ENCODE data around the gene TCHHL1.

The TCHHL1 gene

DNA sequence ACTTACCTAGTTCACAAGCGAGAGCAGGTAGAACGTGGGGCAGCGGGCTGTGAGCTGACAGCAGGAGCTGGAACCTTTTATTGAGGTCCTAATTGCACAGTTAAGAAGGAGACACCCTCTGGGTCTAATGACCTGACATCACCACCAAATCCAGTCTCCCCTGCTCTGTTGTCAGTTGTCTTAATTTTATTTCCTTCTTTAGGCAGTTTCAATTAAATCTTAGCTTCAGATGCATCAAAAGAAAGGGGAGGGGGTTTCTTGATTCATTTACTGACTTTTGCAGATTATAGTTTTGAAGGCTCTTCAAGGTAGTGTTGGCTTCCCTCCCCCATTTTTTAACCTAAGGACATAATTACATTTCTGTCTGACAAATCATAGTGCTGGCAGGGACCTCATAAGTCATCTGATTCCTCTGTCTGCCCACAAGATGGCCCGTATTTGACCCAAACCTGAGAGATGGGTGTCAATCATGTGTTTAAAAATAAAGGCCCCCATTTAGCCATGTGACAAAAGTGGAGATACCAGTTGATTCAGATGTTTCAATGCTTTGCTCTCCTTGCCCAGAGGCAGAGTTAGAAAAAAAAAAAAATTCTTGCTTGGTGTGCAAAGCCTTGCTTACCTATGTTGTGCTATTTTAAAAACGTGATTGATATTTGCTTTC, at the start of gene TCHHL1:
TCHHL1 (minus strand) TSS at position 51 of the 661 bp plus-strand sequence. CDS start 921 bp downstream, outside the sequence.
- Histone ChIP-seq H3K9ac (ENCODE audit: low read length) (no peak within 1 kb of the TSS), H3K36me3 (ENCODE audit: control insufficient read depth, insufficient read depth, low read length, severe bottlenecking) (no peaks in the 10 kb centered on the region), H3K27me3 (replicated peaks; ENCODE audit: control insufficient read depth, insufficient read depth, low read length) (peaks cover 45% of the 10 kb centered on the region), H3K4me3 (ENCODE audit: low read length) (no peak within 1 kb of the TSS), H3K9me3 (ENCODE audit: control insufficient read depth, low read length) (peaks cover 15% of the 10 kb centered on the region), H3K4me1 (ENCODE audit: control insufficient read depth, insufficient read depth, low read length) (peaks cover 4% of the 10 kb centered on the region)
- DNase-seq (ENCODE audit: low read depth) = no peak

DNA sequence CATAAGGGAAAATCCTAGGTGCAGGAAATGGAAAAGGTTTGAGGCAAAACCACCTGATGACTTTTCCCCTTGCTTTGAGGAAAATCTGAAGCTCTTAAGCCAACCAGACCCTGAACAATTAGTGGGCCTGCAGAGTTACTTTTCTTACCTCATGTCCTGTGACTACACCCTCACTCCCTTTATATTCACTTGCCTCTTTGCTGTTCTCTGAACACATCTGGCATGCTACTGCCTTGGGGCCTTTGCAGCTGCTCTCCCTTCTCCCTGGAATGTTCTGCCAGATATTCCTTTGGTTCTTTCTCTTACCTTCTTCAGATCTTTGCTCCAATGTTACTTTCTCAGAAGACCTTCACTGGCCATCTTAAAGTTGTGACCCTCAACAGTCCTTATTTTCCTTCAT, 48.4 kb upstream of the TCHHL1 start:
- H3K4me3 ChIP-seq (ENCODE audit: low read length) = no peak overlapping the region

DNA sequence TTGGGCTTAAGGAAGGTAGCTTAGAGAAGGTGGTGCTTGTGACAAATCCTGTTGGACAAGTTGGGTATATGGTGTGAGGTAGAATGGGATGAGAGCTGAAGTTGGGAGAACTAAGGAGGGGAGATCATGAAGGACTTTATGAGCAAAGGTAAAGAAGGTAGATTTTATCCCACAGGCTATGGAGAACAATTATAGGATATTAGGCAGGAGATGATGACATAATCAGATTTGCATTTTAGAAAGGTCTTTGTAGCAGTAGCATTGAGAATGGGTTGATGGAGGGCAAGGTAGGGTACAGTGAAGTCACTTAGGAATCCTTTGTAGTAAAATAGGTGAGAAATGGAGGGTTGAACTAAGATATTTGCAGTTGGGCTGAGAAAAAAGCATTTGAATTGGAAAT, 41.3 kb upstream of the TCHHL1 start:
- DNase-seq (ENCODE audit: low read depth) = no peak
- no peaks in the 10 kb centered on the region for H3K4me1 ChIP-seq (ENCODE audit: control insufficient read depth, insufficient read depth, low read length)
- no peak overlapping the region for H3K4me3 ChIP-seq (ENCODE audit: low read length)
- peaks cover 51% of the 10 kb centered on the region for H3K27me3 ChIP-seq (replicated peaks; ENCODE audit: control insufficient read depth, insufficient read depth, low read length)
- peaks cover 16% of the 10 kb centered on the region for H3K9me3 ChIP-seq (ENCODE audit: control insufficient read depth, low read length)
- H3K36me3 ChIP-seq (ENCODE audit: control insufficient read depth, insufficient read depth, low read length, severe bottlenecking) = no peaks in the 10 kb centered on the region
- no peak overlapping the region for H3K9ac ChIP-seq (ENCODE audit: low read length)

More for the DNA sequence above, 48.4 kb upstream of the TCHHL1 start:
- H3K9ac ChIP-seq (ENCODE audit: low read length) = no peak overlapping the region
- peaks cover 16% of the 10 kb centered on the region for H3K9me3 ChIP-seq (ENCODE audit: control insufficient read depth, low read length)
- no peaks in the 10 kb centered on the region for H3K36me3 ChIP-seq (ENCODE audit: control insufficient read depth, insufficient read depth, low read length, severe bottlenecking)
- peaks cover 26% of the 10 kb centered on the region for H3K27me3 ChIP-seq (replicated peaks; ENCODE audit: control insufficient read depth, insufficient read depth, low read length)
- no peaks in the 10 kb centered on the region for H3K4me1 ChIP-seq (ENCODE audit: control insufficient read depth, insufficient read depth, low read length)
- DNase-seq (ENCODE audit: low read depth) = no peak

- no peak overlapping the region for H3K9ac ChIP-seq (ENCODE audit: low read length)
- H3K36me3 ChIP-seq (ENCODE audit: control insufficient read depth, insufficient read depth, low read length, severe bottlenecking) = no peaks in the 10 kb centered on the region
- H3K9me3 ChIP-seq (ENCODE audit: control insufficient read depth, low read length) = no peaks in the 10 kb centered on the region
- DNase-seq (ENCODE audit: low read depth) = no peak
- H3K27me3 ChIP-seq (replicated peaks; ENCODE audit: control insufficient read depth, insufficient read depth, low read length) = peaks cover 67% of the 10 kb centered on the region
- H3K4me3 ChIP-seq (ENCODE audit: low read length) = no peak overlapping the region
- no peaks in the 10 kb centered on the region for H3K4me1 ChIP-seq (ENCODE audit: control insufficient read depth, insufficient read depth, low read length)
Observed at GRCh38 chr1:152127673-152128072, 38.8 kb upstream of the TCHHL1 start.

GRCh38 chr1:152125834-152126443, 37.1 kb upstream of the TCHHL1 start:
- H3K27me3 ChIP-seq (replicated peaks; ENCODE audit: control insufficient read depth, insufficient read depth, low read length) = peaks cover 72% of the 10 kb centered on the region
- no peak for DNase-seq (ENCODE audit: low read depth)
- no peaks in the 10 kb centered on the region for H3K4me1 ChIP-seq (ENCODE audit: control insufficient read depth, insufficient read depth, low read length)
- H3K36me3 ChIP-seq (ENCODE audit: control insufficient read depth, insufficient read depth, low read length, severe bottlenecking) = no peaks in the 10 kb centered on the region
- no peak overlapping the region for H3K9ac ChIP-seq (ENCODE audit: low read length)
- no peaks in the 10 kb centered on the region for H3K9me3 ChIP-seq (ENCODE audit: control insufficient read depth, low read length)
- no peak overlapping the region for H3K4me3 ChIP-seq (ENCODE audit: low read length)

GRCh38 chr1:152118915-152119314, 30.1 kb upstream of the TCHHL1 start:
- no peak overlapping the region for H3K4me3 ChIP-seq (ENCODE audit: low read length)
- no peaks in the 10 kb centered on the region for H3K36me3 ChIP-seq (ENCODE audit: control insufficient read depth, insufficient read depth, low read length, severe bottlenecking)
- no peak overlapping the region for H3K9ac ChIP-seq (ENCODE audit: low read length)
- DNase-seq (ENCODE audit: low read depth) = no peak
- no peaks in the 10 kb centered on the region for H3K9me3 ChIP-seq (ENCODE audit: control insufficient read depth, low read length)
- H3K27me3 ChIP-seq (replicated peaks; ENCODE audit: control insufficient read depth, insufficient read depth, low read length) = peaks cover 64% of the 10 kb centered on the region
- no peaks in the 10 kb centered on the region for H3K4me1 ChIP-seq (ENCODE audit: control insufficient read depth, insufficient read depth, low read length)

DNA sequence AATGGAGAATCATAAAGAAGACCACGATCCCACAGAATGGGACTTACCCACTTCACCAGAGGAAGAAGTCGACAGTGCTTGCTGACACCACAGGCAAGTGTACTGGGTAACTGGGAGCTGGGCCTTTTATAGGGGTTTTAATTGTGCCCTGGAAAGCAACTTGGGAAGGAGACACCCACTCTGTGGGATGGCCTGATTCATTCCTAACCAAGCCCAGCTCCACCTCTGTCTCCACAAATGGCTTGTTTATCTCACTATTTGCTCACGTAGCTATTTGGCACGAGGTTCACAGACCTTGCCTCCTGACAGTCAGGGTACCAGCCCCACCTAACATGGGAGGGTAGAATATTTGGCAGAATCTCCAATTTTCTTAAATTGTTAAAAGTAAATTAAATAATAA, 26.5 kb upstream of the TCHHL1 start, which contains the start of gene TCHH:
TCHH (minus strand) TSS at position 101 of the 400 bp plus-strand sequence. CDS start 1,364 bp downstream, outside the sequence.
- Histone ChIP-seq H3K36me3 (ENCODE audit: control insufficient read depth, insufficient read depth, low read length, severe bottlenecking) (no peaks in the 10 kb centered on the region), H3K9me3 (ENCODE audit: control insufficient read depth, low read length) (no peaks in the 10 kb centered on the region), H3K4me1 (ENCODE audit: control insufficient read depth, insufficient read depth, low read length) (peaks cover 20% of the 10 kb centered on the region), H3K4me3 (ENCODE audit: low read length) (no peak within 1 kb of the TSS), H3K9ac (ENCODE audit: low read length) (no peak within 1 kb of the TSS), H3K27me3 (replicated peaks; ENCODE audit: control insufficient read depth, insufficient read depth, low read length) (peaks cover 58% of the 10 kb centered on the region)
- no peak for DNase-seq (ENCODE audit: low read depth)

- DNase-seq (ENCODE audit: low read depth) = no peak
- peaks cover 7% of the 10 kb centered on the region for H3K9me3 ChIP-seq (ENCODE audit: control insufficient read depth, low read length)
- H3K4me1 ChIP-seq (ENCODE audit: control insufficient read depth, insufficient read depth, low read length) = peaks cover 38% of the 10 kb centered on the region
- H3K9ac ChIP-seq (ENCODE audit: low read length) = no peak overlapping the region
- peak overlapping the region; percentile 73 for H3K4me3 ChIP-seq (ENCODE audit: low read length)
- H3K27me3 ChIP-seq (replicated peaks; ENCODE audit: control insufficient read depth, insufficient read depth, low read length) = peaks cover 71% of the 10 kb centered on the region
- no peaks in the 10 kb centered on the region for H3K36me3 ChIP-seq (ENCODE audit: control insufficient read depth, insufficient read depth, low read length, severe bottlenecking)
Observed at GRCh38 chr1:152112885-152113432, 24.1 kb upstream of the TCHHL1 start.

DNA sequence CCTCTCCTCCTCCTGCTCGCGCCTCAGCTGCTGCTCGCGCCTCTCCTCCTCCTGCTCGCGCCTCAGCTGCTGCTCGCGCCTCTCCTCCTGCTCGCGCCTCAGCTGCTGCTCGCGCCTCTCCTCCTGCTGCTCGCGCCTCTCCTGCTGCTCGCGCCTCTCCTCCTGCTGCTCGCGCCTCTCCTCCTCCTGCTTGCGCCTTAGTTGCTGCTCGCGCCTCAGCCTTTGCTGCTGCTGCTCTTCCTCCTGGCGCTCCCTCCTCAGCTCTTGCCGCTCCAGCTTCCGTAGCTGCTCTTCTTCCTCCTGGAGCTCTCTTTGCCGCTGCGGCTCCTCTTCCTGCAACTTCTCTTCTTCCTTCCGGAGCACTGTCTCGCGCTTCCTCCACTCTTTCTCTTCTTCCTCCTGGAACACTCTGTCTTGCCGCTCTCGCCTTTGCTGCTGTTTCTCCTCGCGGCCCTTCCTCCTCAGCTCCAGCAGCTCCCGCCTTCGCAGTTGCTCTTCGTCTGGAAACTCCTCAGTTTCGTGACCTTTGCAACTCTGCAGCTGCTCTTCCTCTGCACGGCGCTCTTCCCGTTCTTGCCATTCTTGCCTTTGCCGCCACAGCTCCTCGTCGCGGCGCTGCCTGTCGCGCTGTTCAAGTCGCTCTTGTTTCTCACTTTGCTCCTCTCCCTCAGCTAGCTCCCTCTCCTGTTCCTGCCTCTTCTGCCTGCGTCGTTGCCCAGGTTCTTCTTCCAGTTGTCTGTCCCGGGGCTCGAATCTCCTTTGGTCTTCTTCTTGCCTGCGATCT, 23.4 kb upstream of the TCHHL1 start:
- DNase-seq (ENCODE audit: low read depth) = peak; percentile 22
- Histone ChIP-seq H3K27me3 (replicated peaks; ENCODE audit: control insufficient read depth, insufficient read depth, low read length) (peaks cover 78% of the 10 kb centered on the region), H3K4me1 (ENCODE audit: control insufficient read depth, insufficient read depth, low read length) (peaks cover 38% of the 10 kb centered on the region), H3K9me3 (ENCODE audit: control insufficient read depth, low read length) (peaks cover 13% of the 10 kb centered on the region), H3K9ac (ENCODE audit: low read length) (no peak overlapping the region), H3K36me3 (ENCODE audit: control insufficient read depth, insufficient read depth, low read length, severe bottlenecking) (no peaks in the 10 kb centered on the region), H3K4me3 (ENCODE audit: low read length) (peak overlapping the region; percentile 73)

DNA sequence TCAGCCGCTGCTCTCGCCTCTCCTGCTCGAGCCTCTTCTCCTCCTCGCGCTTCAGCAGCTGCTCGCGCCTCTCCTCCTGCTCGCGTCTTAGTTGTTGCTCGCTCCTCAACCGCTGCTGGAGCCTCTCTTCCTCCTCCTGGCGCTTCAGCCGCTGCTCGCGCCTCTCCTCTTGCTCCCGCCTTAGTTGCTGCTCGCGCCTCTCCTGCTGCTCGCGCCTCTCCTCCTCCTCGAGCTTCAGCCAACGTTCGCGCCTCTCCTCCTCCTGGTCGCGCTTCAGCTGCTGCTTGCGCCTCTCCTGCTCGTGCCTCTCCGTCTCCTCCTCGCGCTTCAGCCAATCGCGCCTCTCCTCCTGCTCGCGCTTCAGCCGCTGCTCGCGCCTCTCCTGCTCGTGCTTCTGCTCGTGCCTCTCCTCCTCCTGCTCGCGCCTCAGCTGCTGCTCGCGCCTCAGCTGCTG, 22.7 kb upstream of the TCHHL1 start:
- H3K9me3 ChIP-seq (ENCODE audit: control insufficient read depth, low read length) = peaks cover 14% of the 10 kb centered on the region
- peak overlapping the region; percentile 73 for H3K4me3 ChIP-seq (ENCODE audit: low read length)
- peak; percentile 42 for DNase-seq (ENCODE audit: low read depth)
- peaks cover 38% of the 10 kb centered on the region for H3K4me1 ChIP-seq (ENCODE audit: control insufficient read depth, insufficient read depth, low read length)
- peaks cover 81% of the 10 kb centered on the region for H3K27me3 ChIP-seq (replicated peaks; ENCODE audit: control insufficient read depth, insufficient read depth, low read length)
- no peaks in the 10 kb centered on the region for H3K36me3 ChIP-seq (ENCODE audit: control insufficient read depth, insufficient read depth, low read length, severe bottlenecking)
- no peak overlapping the region for H3K9ac ChIP-seq (ENCODE audit: low read length)
